ENCODE results near the gene DNAH11.
"Not testable (repeated sequence)": the region's sequence is repeated elsewhere in the genome, so short reads cannot be mapped to it uniquely, and the experiment has no call there.

The DNAH11 gene

DNA sequence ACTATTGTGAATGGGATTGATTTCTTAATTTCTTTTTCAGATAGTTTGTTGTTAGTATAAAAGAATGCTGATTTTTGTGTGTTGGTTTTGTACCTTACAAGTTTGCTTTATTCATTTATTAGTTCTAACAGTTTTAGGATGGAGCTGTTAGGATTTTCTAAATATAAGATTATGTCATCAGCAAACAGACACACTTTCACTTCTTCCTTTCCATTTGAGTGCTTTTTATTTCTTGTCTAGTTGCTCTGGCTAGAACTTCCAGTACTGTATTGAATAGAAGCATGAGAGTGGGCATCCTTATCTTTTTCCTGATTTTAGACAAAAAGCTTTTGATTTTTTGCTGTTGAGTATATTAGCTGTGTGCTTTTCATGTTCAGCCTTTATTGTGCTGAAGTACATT, 81.5 kb downstream of the DNAH11 start:
- DNase-seq: no peak

GRCh38 chr7:21636694-21637093, 93.9 kb downstream of the DNAH11 start:
- no peak for DNase-seq

DNA sequence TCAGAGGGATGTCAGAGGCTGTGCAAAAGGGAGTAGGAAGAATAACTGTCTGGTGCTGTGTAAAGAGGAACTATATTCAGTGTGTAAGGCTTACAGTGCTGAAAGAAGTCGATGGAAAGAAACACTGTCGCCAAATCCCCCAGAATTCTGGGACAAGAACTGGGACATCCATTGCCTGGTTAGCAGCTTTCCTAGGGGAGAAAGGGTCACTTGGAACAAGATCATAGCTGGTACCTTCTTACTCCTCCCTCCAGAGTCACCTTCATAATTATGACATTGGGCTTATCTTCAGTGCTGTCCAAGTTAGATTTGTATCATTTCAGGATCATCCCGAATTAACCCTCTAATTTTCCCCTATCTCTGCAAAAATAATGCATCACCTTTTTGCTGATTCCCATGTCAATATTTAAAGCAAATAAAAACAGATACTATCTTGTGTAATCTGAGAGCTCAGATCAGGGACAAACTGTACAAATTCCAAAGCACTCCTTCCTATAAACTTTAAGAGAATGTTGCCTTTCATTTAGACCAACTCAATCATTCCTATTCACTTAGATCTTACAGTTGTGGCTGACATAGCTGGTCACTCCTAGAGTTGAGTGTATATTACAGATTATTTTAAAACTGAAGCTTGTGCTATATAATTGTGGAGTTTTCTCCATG, 96.5 kb downstream of the DNAH11 start:
- DNase-seq: no peak

GRCh38 chr7:21640105-21640504, 97.3 kb downstream of the DNAH11 start:
- DNase-seq: no peak

GRCh38 chr7:21641546-21641945, 98.7 kb downstream of the DNAH11 start:
- DNase-seq: no peak

DNA sequence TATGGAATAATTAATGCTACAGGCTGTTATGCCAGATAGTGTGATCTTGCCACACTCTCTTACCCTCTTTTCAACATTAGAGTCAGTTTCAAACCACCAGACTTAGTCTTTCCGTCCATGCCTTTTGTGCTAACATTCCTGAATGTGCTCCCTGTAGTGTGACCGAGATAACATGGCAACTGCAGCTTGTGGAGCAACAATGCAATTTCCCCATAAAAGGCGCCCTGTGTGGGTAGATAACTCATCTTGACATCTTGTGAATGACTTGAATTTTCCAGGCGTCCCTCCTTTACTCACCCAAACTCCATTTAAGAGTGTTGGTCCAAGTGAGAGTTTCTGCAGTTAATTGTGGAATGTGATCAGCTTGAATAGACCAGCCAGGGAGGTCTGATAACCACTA, 99.6 kb downstream of the DNAH11 start:
- DNase-seq: no peak

DNA sequence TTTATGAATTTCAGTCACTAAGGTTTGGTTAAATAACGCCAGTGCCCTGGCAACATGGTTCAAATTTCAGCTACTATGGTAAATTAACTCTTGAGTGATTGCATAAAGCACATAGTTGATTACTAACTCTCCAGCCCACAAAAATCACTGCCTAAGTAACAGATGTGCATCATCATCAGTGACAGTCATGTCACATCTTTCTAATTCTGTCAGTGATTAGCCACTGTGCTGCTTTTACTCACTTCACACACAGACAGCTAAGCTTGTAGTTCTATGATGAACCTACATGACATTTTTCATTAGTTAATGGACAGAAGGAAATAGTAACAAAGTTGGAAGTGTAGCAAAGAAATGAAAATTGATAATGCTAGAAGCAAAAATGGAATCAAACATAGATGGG, 108.9 kb downstream of the DNAH11 start:
- DNase-seq: no peak

- DNase-seq: no peak
These were observed 110.8 kb downstream of the DNAH11 start for GRCh38 chr7:21653623-21654022.

GRCh38 chr7:21656081-21656480, 113.2 kb downstream of the DNAH11 start:
- DNase-seq: no peak

DNA sequence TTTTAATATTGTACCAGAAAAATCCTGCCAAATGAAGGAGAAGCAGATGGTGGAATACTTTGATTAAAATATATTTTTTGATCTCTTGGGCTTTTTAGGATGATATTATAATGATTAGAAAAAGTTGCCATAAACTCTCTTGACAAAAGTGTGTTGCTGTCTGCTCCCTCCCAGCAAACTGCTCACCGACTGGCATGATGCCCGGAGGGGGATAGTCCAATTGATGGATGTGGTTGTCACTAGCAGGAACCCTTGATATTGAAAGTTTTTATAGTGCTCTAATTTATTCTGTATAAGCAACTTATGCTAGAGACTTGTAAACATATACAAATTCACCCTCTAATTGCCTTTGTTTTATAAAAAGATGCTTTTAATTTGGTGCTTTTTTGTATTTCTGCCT, 114.0 kb downstream of the DNAH11 start:
- DNase-seq: no peak

DNA sequence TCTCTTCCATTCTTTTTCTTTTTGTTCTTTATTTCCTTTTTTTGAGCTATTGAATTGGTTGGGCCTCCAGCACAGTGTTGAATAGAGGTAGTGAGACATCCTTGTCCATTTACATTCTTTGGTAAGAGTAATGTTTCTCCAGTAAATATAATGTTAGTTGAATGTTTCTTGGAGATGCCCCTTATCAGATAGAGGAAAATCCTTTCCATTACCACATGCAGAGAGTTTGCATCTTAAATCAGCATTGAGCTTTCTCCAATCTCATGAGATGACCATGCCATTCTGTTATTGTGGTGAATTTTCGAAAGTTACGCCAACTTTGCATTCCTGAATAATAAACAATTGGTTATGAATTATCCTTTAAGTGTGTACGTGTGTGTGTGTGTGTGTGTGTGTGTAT, 127.7 kb downstream of the DNAH11 start:
- DNase-seq: no peak

- DNase-seq: no peak
These were observed 129.0 kb downstream of the DNAH11 start for GRCh38 chr7:21671859-21672258.

GRCh38 chr7:21675255-21675654, 132.4 kb downstream of the DNAH11 start:
- no peak for DNase-seq

GRCh38 chr7:21690705-21691104, 147.9 kb downstream of the DNAH11 start:
- DNase-seq: no peak

GRCh38 chr7:21691146-21691545, 148.3 kb downstream of the DNAH11 start:
- not testable (repeated sequence) for DNase-seq

- not testable (repeated sequence) for DNase-seq
These were observed 157.7 kb downstream of the DNAH11 start for GRCh38 chr7:21700587-21700986.

DNA sequence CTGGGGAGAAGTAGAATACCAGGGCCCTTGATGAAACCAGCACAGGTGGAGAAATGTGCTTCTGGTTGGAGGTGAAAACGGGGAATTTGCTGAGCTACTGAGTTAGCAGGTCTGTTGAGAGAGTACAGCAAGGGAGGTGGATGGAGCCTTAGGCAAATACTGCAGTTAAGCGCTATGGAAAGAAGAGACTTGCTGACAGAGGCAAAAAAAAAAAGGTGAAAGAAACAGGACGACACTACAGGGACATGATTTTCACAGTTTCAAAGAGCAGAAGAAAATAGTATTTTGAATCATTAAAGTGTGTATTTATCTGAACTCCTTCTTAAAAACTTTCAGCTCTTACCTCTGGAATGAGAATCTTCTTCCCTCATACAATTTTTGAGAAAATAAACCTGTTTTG, 159.5 kb downstream of the DNAH11 start:
- no peak for DNase-seq

- DNase-seq: no peak
These were observed 161.5 kb downstream of the DNAH11 start for GRCh38 chr7:21704359-21704758.

GRCh38 chr7:21706131-21706530, 163.3 kb downstream of the DNAH11 start:
- no peak for DNase-seq

DNA sequence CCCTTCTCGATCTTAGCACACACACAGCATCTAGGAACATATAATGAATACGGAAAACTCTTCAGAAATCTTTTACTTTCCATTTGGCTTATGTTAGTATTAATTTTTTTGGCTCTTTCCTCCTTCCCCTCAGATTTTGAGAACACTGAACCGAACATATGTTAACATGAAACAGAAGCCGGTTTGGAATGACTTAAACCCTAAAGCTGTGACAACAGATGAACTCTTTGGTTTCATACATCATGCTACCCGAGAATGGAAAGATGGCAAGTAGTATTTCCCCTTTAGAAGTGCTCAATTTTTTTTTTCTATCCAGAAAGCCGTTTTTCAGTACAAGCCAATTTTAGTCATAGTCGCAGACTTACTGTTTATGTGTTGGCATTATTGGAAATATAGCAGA, 164.7 kb downstream of the DNAH11 start:
- no peak for DNase-seq

DNA sequence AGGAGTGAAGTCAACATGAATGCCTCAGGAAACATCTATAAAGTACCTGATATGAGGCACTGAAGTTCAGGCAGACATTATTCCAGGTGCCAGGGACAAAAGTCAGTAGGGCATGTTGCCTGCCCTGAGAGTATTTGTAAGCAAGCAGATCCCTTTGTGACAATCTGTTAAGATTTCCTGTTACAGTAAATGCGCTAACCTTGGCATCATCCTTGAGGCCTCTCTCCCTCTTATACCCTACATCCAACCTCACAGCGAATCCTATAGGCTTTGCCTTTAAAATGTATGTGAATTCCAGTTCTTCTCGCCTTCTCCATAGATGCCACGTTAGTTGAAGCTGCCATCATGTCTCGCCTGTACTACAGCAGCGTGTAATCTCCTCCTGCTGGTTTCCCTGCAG, 165.3 kb downstream of the DNAH11 start:
- DNase-seq: no peak

GRCh38 chr7:21717323-21717722, 174.5 kb downstream of the DNAH11 start:
- DNase-seq: no peak

GRCh38 chr7:21718391-21718790, 175.6 kb downstream of the DNAH11 start:
- DNase-seq: no peak

DNA sequence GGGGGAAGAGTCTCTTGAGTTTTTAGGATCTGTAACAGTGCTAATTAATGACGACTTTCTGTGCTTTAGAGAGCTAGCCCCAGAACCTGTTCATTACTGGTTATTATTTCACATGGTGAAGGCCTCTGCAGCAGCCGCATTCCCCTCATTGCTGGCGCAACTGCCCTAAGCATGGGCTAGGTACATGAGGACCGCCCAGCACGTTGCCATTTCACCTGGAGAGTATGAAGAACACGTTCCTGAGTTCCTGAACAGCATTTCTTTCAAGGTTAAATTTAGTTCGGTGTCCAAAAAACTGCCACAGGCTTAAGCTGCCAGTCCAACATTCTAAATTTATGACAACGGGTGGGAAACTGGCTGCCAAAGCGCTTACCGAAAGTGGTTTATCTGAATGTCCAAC, 177.0 kb downstream of the DNAH11 start:
- DNase-seq: no peak

DNA sequence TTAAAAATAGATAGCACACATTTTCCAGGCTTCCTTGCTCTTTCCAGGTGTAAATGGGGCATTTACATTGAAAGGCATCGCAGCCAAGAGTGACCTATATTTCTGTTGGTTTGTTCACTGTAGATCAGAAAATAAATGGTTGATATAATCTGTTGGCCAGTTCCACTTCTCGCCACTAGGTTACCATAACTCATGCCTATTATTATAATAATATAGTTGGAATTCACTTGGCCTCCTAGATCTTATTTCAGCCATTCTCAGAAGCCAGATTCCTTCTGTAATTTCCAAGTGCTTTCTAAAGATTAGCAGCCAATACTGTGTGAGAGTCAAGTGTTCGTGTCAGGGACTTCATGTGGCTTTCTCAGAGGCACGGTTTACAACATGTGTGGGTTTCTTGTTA, 179.5 kb downstream of the DNAH11 start:
- DNase-seq: no peak

DNA sequence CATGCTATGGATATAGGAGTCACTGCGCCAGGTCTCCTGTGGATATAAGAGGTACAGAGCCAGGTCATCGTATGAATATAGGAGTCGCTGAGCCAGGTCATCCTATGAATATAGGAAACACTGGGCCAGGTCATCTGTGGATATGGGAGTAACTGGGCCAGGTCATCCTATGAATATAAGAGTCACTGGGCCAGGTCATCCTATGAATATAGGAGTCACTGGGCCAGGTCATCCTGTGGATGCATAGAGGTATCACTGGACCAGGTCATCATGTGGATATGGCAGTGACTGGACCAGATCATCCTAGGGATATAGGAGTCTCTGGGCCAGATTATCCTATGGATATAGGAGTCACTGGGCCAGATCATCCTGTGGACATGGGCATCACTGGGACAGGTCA, 181.7 kb downstream of the DNAH11 start:
- DNase-seq: no peak

Measured in activated CD4-positive, CD25-positive, alpha-beta regulatory T cell (primary cell).